GM19463 (cell line): ENCODE data around the gene SLC12A3.

ENCODE experiments used
- ATAC-seq: cut with Tn5 transposase; IDR thresholded peaks from one replicate; pipeline ENCODE4 v1.9.1; 2021; ENCODE audit warnings: mild to moderate bottlenecking, moderate library complexity; ENCODE audit not compliant: unreplicated experiment

Gene SLC12A3

DNA sequence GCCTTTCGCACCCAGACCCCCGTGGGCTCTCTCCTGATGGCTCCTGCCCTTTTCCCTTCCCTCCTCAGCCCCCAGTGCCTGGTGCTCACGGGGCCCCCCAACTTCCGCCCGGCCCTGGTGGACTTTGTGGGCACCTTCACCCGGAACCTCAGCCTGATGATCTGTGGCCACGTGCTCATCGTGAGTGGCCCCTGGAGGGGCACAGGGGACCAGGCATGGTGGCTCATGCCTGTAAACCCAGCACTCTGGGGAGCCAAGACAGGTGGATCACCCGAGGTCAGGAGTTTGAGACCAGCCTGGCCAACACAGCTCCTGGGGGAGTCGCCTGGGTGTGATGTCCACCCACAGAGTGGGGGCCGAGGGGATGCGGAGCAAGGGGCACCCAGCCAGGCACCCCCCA is 21.3 kb downstream of the SLC12A3 start:
- ATAC-seq = no peak

DNA sequence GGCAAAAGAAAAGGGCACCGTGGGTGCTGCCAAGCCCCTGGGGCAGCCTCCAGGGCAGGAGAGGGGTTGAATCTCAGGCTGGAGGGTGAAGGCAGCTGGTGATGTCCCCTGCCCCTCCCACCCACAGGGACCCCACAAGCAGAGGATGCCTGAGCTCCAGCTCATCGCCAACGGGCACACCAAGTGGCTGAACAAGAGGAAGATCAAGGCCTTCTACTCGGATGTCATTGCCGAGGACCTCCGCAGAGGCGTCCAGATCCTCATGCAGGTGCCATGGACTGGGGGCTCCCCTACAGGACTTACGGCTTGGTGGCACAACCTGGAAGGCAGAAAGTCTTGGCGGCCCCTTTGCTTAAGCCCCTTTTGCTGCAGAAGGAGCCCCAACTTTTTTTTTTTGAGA is 21.8 kb downstream of the SLC12A3 start:
- ATAC-seq = no peak

DNA sequence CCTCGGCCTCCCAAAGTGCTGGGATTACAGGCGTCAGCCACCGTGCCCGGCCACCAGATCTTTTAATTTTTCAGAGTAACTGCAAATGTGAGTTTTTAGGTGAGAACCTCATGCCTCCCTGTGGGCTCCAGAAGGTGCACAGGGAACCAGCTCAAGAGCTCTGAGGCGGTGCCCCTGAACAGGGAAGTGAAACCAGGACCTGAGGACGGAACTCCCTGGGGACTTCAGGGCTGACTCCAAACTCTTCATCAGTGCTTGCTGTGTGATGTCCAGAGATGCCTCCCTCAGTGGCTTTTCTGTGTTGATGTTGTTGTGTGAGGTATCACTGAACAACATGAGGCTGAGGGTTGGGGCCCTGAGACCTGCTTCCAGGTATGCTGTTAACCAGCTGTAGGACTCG is 23.8 kb downstream of the SLC12A3 start:
- ATAC-seq = peak; percentile 96

- no peak for ATAC-seq
Observed at GRCh38 chr16:56889206-56889605, 24.2 kb downstream of the SLC12A3 start.

GRCh38 chr16:56891685-56892084 is 26.7 kb downstream of the SLC12A3 start:
- ATAC-seq = no peak

- ATAC-seq = no peak
Observed at GRCh38 chr16:56892705-56893104, 27.7 kb downstream of the SLC12A3 start.

GRCh38 chr16:56894331-56894917 is 29.4 kb downstream of the SLC12A3 start:
- no peak for ATAC-seq

- ATAC-seq = no peak
Observed at GRCh38 chr16:56895813-56896212, 30.8 kb downstream of the SLC12A3 start.

DNA sequence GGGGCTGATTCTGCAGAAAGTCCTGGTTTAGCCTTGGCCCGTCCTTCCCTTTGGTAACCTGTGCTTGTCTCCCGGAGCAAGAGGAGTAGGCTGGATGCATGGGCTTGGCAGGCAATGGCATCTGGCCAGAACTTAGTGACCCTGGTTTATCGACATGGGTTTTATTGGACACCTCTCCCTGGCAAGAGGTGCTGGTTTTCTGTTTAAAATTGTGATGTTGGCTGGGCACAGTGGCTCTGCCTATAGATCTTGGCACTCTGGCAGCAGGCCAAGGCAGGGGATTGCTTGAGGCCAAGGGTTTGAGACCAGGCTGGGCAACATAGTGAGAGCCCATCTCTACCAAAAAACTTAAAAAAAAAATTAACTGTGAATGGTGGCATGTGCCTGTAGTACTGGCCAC is 31.2 kb downstream of the SLC12A3 start:
- no peak for ATAC-seq

DNA sequence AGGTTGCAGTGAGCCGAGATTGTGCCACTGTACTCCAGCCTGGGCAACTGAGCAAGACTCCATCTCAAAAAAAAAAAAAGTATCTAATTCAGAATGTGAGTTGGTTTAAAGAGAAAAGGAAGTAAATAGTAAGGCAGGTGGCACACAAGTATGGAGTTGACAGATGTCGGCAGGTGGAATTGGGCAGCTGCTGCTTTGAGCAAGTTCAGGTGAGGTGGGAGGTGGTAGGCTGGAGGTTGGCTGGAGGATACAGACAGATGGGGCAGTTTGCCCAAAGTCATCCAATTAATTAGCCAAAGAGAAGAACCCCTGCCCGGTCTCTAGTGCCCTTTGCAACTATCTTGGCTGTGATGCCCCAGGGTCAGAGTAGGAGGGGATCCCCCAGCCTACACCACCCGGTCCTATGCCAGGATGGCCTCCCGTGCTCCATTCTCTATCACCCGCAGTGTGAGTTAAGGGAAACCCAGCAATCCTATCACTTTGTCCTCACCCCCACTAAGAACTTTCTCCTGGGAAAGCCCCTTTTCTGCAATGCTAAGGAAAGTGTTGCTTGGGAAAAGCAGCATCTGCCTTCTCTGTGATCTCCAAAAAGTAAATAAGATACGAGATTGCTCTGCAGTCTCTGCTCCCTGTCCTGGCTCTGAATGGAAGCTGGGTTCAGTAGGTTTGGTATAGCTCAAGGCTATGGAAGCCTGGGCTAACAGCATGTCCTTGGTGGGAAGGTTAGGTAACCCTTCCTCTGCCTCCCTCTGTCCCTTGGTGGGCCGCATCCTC is 32.2 kb downstream of the SLC12A3 start:
- no peak for ATAC-seq

GRCh38 chr16:56898847-56899246 is 33.8 kb downstream of the SLC12A3 start:
- ATAC-seq = peak; percentile 57

- ATAC-seq = no peak
Observed at GRCh38 chr16:56903866-56904265, 38.9 kb downstream of the SLC12A3 start.

- no peak for ATAC-seq
Observed at GRCh38 chr16:56907401-56907800, 42.4 kb downstream of the SLC12A3 start.

- no peak for ATAC-seq
Observed at GRCh38 chr16:56909527-56909979, 44.5 kb downstream of the SLC12A3 start.

- no peak for ATAC-seq
Observed at GRCh38 chr16:56910112-56910511, 45.1 kb downstream of the SLC12A3 start.

DNA sequence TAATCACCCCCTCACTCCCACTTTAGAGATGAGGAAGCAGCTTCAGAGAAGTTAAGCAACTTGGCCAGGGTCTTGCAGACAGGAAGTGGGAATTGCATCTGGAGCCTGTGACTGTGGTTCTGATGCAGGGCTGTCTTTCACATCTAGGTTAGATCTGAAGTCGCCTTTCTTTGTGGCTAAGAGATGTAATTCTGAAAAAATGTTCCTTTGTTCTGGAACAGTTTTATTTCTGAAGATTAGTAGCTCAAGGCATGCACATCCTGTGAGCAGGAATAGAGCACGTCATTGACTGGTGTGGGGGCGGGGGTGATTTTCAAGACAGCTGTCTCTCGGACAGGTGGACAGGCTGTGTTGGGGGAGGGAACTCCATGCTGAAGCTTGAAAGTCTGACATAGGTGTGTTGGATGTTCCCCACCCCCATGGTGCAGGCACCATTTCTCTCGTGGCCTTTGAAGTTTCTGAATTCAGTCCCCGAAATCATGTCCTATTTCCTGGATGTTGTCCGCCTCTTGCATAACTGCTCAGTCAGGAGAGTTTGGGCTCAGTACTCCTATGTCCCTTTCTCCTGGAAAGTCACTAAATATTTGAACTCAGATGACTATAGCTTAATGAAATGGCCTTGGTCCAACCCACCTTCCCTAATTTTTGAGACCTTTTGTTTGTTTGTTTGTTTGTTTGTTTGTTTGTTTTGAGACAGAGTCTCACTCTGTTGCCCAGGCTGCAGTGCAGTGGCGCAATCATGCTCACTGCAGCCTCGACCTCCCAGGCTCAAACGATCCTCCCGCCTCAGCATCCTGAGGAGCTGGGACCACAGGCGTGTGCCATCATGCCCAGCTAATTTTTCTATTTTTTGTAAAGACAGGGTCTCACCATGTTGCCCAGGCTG is 45.9 kb downstream of the SLC12A3 start:
- no peak for ATAC-seq

GRCh38 chr16:56911771-56912571 is 47.0 kb downstream of the SLC12A3 start:
- ATAC-seq = peak; percentile 60

GRCh38 chr16:56912746-56913708 is 48.0 kb downstream of the SLC12A3 start:
- no peak for ATAC-seq

GRCh38 chr16:56914896-56915295 is 49.9 kb downstream of the SLC12A3 start:
- no peak for ATAC-seq
